Measurements from ENCODE around the gene GSTM5. TPM values are rescaled to one million over a fixed set of nuclear protein-coding genes. Genes with fewer than 3 reads are reported as not detected.

Gene GSTM5
- not detected in 2 replicates for total RNA-seq

DNA sequence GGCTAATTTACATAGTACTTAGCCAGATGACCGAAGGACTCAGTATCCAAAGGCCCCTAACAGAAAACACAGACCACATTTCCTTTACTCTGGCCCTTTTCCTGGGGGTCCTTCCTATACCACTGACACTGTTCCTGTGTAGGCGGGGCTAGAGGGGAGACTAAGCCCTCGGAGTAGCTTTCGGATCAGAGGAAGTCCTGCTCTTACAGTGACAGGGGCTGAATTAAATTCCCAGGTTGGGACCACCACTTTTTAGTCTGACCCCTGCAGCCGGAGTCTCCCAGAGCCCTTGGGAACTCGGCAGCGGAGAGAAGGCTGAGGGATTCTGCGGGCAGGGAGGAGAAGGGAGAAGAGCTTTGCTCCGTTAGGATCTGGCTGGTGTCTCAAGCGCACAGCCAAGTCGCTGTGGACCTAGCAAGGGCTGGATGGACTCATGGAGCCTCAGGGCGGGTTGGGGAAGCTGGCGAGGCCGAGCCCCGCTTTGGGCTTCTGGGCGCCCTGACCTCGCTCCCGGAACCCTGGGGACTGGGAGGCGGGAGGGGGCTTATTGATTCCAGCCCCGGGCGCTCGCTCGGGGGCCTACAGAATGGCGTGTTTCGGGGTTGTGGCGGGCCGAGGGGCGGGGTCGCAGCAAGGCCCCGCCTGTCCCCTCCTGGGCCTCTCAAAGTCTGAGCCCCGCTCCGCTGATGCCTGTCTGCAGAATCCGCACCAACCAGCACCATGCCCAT, at the start of gene GSTM5:
Gene GSTM5, plus strand, starts transcription at position 659 of the 728 bp plus-strand sequence. Its CDS starts 62 bp downstream, at position 721.

GRCh38 chr1:109667452-109668122, 44.5 kb upstream of the GSTM5 start, which contains the start of gene GSTM2:
TSS of gene GSTM2 (plus strand) at chr1:109668057. CDS start at chr1:109668116, 59 bp downstream.

GRCh38 chr1:109687641-109688499, 24.2 kb upstream of the GSTM5 start, which contains the start of gene GSTM1:
TSS of gene GSTM1 (plus strand) at chr1:109687817. CDS start at chr1:109687874, 57 bp downstream.

GRCh38 chr1:109740615-109741373, 28.7 kb downstream of the GSTM5 start, which contains the start of gene GSTM3:
TSS of gene GSTM3 (minus strand) at chr1:109741038. CDS start at chr1:109740287, 751 bp downstream.

GRCh38 chr1:109763646-109764415, 51.8 kb downstream of the GSTM5 start, which contains the start of gene EPS8L3:
TSS of gene EPS8L3 (minus strand) at chr1:109763923. CDS start at chr1:109761749, 2,174 bp downstream.

Other genes starting within 250 kb of the GSTM5 start
- gene SYPL2, start 245.7 kb upstream of the GSTM5 start, total RNA-seq, result 0.13 TPM in 1 of 2 replicates, not detected in the other
- 0.49 and 1.2 TPM in 2 replicates for gene ATXN7L2, start 228.3 kb upstream of the GSTM5 start, total RNA-seq
- gene CYB561D1, start 218.2 kb upstream of the GSTM5 start, total RNA-seq, result 2.8 and 7.0 TPM in 2 replicates
- gene AMIGO1, start 202.5 kb upstream of the GSTM5 start, total RNA-seq, result 0.16 and 3.0 TPM in 2 replicates
- gene GPR61, start 172.4 kb upstream of the GSTM5 start, total RNA-seq, result under 0.01 TPM in 1 of 2 replicates, not detected in the other
- gene GNAI3, start 163.6 kb upstream of the GSTM5 start, total RNA-seq, result 11.5 and 18.3 TPM in 2 replicates
- 0.31 and 0.49 TPM in 2 replicates for gene GNAT2, start 92.6 kb upstream of the GSTM5 start, total RNA-seq
- 28.2 and 46.6 TPM in 2 replicates for gene AMPD2, start 92.4 kb upstream of the GSTM5 start, total RNA-seq
- 1.3 and 3.8 TPM in 2 replicates for gene GSTM4, start 56.2 kb upstream of the GSTM5 start, total RNA-seq
- gene GSTM2, start 44.2 kb upstream of the GSTM5 start, total RNA-seq, result 0.97 and 3.7 TPM in 2 replicates
- gene GSTM1, start 24.4 kb upstream of the GSTM5 start, total RNA-seq, result not detected in 2 replicates
- 16.8 and 27.5 TPM in 2 replicates for gene GSTM3, start 28.8 kb downstream of the GSTM5 start, total RNA-seq
- gene EPS8L3, start 51.7 kb downstream of the GSTM5 start, total RNA-seq, result not detected in 2 replicates
- gene CSF1, start 198.6 kb downstream of the GSTM5 start, total RNA-seq, result 6.3 and 32.5 TPM in 2 replicates

Data from bladder microvascular endothelial cell (primary cell).